ENCODE results near the gene CCM2L. TPM values are rescaled to one million over a fixed set of nuclear protein-coding genes. Genes with fewer than 3 reads are reported as not detected.

The CCM2L gene
- total and polyA plus RNA-seq, 2 experiments from 2014 or later: 4.9 to 13.3 TPM

DNA sequence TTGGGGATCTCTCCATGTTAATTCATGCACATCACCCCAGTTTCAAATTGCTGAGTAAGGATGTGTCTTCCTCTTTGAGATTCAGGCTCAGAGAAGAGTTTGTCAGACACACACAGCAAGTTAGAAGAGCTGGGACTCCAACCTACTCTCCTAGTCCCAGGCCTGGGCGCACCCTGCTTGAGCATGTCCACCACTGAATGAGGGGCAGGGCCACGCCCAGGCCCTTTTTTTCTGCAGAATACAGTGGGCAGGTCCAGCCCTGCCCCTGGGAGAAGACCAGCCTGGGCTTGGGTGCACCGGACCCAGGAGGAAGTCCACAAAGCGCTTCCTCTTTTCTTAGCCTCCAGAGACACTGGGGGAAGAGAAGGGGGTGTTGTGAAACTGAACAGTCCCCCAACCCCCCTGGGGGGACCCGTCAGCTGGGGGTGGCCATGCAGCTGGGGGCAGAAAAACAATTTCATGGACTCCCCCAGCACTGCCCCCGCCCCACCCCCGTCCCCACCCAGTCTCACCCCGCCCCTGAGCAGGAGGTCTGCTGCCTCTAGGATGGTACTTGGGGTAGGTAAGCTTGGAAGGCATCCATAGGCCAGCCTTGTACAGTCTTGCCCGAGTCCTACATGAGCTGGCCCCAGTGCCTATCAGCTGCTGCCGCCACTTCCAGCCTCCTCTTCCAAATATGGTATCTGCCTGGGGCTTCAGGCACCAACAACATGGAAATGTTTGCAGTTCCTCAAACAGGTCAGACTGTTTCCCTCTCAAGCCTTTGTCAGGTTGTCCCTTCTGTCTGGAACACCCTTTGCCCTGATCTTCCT, 30.1 kb downstream of the CCM2L start:
- Histone ChIP-seq H3K9me2 (ENCODE audit: insufficient read depth) (no peaks in the 10 kb centered on the region), H3K4me3 (no peak overlapping the region), H3K4me2 (peak overlapping the region; percentile 62), H3K79me2 (replicated peaks; ENCODE audit: insufficient read depth) (no peaks in the 10 kb centered on the region), H3K27me3 (ENCODE audit: insufficient read depth) (no peaks in the 10 kb centered on the region), H3K36me3 (ENCODE audit: insufficient read depth) (no peaks in the 10 kb centered on the region), H3K4me1 (ENCODE audit: insufficient read depth) (peaks cover 24% of the 10 kb centered on the region), H3K27ac (ENCODE audit: low read depth) (no peak overlapping the region), H3F3A (replicated peaks; ENCODE audit: low read depth) (peaks cover 3% of the 10 kb centered on the region; the same call in 1 of the 2 replicates), H4K20me1 (replicated peaks; ENCODE audit: insufficient read depth) (0 out of 2 replicates have a peak, but pooled peaks cover 2% of the 10 kb centered on the region), H2AFZ (peak overlapping the region; percentile 73; the same call in 1 of the 2 replicates)
- Mint-ChIP-seq H3K9me3 (peaks cover 19% of the 10 kb centered on the region), H3K27me3 (ENCODE audit: insufficient read depth, low read depth, poor library complexity) (peaks cover under 1% of the 10 kb centered on the region), H3K4me3 (no peak overlapping the region; the same call in 2 of the 3 replicates), H3K4me1 (peaks cover 26% of the 10 kb centered on the region), H3K36me3 (ENCODE audit: low read depth) (no peaks in the 10 kb centered on the region; the same call in 2 of the 3 replicates), H3K27ac (peak overlapping the region; percentile 10; the same call in 1 of the 2 replicates)
- DNase-seq (ENCODE audit: low spot score) (no peak), ATAC-seq (peak; percentile 68)
- TF ChIP-seq NANOG (IDR thresholded peaks at IDR 0.05; ENCODE audit: borderline replicate concordance): no peak
- no peak for TF ChIP-seq EZH2 (IDR thresholded peaks at IDR 0.05; ENCODE audit: low read depth, unreplicated experiment)
- TF ChIP-seq, protein P1, sequence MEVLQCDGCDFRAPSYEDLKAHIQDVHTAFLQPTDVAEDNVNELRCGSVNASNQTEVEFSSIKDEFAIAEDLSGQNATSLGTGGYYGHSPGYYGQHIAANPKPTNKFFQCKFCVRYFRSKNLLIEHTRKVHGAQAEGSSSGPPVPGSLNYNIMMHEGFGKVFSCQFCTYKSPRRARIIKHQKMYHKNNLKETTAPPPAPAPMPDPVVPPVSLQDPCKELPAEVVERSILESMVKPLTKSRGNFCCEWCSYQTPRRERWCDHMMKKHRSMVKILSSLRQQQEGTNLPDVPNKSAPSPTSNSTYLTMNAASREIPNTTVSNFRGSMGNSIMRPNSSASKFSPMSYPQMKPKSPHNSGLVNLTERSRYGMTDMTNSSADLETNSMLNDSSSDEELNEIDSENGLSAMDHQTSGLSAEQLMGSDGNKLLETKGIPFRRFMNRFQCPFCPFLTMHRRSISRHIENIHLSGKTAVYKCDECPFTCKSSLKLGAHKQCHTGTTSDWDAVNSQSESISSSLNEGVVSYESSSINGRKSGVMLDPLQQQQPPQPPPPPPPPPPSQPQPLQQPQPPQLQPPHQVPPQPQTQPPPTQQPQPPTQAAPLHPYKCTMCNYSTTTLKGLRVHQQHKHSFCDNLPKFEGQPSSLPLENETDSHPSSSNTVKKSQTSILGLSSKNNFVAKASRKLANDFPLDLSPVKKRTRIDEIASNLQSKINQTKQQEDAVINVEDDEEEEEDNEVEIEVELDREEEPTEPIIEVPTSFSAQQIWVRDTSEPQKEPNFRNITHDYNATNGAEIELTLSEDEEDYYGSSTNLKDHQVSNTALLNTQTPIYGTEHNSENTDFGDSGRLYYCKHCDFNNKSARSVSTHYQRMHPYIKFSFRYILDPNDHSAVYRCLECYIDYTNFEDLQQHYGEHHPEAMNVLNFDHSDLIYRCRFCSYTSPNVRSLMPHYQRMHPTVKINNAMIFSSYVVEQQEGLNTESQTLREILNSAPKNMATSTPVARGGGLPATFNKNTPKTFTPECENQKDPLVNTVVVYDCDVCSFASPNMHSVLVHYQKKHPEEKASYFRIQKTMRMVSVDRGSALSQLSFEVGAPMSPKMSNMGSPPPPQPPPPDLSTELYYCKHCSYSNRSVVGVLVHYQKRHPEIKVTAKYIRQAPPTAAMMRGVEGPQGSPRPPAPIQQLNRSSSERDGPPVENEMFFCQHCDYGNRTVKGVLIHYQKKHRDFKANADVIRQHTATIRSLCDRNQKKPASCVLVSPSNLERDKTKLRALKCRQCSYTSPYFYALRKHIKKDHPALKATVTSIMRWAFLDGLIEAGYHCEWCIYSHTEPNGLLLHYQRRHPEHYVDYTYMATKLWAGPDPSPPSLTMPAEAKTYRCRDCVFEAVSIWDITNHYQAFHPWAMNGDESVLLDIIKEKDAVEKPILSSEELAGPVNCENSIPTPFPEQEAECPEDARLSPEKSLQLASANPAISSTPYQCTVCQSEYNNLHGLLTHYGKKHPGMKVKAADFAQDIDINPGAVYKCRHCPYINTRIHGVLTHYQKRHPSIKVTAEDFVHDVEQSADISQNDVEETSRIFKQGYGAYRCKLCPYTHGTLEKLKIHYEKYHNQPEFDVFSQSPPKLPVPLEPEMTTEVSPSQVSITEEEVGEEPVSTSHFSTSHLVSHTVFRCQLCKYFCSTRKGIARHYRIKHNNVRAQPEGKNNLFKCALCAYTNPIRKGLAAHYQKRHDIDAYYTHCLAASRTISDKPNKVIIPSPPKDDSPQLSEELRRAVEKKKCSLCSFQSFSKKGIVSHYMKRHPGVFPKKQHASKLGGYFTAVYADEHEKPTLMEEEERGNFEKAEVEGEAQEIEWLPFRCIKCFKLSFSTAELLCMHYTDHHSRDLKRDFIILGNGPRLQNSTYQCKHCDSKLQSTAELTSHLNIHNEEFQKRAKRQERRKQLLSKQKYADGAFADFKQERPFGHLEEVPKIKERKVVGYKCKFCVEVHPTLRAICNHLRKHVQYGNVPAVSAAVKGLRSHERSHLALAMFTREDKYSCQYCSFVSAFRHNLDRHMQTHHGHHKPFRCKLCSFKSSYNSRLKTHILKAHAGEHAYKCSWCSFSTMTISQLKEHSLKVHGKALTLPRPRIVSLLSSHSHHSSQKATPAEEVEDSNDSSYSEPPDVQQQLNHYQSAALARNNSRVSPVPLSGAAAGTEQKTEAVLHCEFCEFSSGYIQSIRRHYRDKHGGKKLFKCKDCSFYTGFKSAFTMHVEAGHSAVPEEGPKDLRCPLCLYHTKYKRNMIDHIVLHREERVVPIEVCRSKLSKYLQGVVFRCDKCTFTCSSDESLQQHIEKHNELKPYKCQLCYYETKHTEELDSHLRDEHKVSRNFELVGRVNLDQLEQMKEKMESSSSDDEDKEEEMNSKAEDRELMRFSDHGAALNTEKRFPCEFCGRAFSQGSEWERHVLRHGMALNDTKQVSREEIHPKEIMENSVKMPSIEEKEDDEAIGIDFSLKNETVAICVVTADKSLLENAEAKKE (CRISPR knock-in tag; IDR thresholded peaks at IDR 0.05): no peak
- no peak for TF ChIP-seq STAT1 (IDR thresholded peaks at IDR 0.05; ENCODE audit: unreplicated experiment)
- no peak for TF ChIP-seq POLR2AphosphoS5 (IDR thresholded peaks at IDR 0.05; ENCODE audit: low read depth)
- TF ChIP-seq, protein P2, sequence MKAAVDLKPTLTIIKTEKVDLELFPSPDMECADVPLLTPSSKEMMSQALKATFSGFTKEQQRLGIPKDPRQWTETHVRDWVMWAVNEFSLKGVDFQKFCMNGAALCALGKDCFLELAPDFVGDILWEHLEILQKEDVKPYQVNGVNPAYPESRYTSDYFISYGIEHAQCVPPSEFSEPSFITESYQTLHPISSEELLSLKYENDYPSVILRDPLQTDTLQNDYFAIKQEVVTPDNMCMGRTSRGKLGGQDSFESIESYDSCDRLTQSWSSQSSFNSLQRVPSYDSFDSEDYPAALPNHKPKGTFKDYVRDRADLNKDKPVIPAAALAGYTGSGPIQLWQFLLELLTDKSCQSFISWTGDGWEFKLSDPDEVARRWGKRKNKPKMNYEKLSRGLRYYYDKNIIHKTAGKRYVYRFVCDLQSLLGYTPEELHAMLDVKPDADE (IDR thresholded peaks at IDR 0.05): no peak
- no peak for TF ChIP-seq CREB1 (CRISPR knock-in tag; IDR thresholded peaks at IDR 0.05; ENCODE audit: low read depth)
- TF ChIP-seq ZNF331 (CRISPR knock-in tag; IDR thresholded peaks at IDR 0.05; ENCODE audit: low read depth): no peak
- TF ChIP-seq ZNF114 (CRISPR knock-in tag; IDR thresholded peaks at IDR 0.05): no peak
- TF ChIP-seq, protein P3, sequence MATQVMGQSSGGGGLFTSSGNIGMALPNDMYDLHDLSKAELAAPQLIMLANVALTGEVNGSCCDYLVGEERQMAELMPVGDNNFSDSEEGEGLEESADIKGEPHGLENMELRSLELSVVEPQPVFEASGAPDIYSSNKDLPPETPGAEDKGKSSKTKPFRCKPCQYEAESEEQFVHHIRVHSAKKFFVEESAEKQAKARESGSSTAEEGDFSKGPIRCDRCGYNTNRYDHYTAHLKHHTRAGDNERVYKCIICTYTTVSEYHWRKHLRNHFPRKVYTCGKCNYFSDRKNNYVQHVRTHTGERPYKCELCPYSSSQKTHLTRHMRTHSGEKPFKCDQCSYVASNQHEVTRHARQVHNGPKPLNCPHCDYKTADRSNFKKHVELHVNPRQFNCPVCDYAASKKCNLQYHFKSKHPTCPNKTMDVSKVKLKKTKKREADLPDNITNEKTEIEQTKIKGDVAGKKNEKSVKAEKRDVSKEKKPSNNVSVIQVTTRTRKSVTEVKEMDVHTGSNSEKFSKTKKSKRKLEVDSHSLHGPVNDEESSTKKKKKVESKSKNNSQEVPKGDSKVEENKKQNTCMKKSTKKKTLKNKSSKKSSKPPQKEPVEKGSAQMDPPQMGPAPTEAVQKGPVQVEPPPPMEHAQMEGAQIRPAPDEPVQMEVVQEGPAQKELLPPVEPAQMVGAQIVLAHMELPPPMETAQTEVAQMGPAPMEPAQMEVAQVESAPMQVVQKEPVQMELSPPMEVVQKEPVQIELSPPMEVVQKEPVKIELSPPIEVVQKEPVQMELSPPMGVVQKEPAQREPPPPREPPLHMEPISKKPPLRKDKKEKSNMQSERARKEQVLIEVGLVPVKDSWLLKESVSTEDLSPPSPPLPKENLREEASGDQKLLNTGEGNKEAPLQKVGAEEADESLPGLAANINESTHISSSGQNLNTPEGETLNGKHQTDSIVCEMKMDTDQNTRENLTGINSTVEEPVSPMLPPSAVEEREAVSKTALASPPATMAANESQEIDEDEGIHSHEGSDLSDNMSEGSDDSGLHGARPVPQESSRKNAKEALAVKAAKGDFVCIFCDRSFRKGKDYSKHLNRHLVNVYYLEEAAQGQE (IDR thresholded peaks at IDR 0.05; ENCODE audit: unreplicated experiment): no peak
- no peak for TF ChIP-seq EZH2phosphoT487 (IDR thresholded peaks at IDR 0.05; ENCODE audit: unreplicated experiment)
- TF ChIP-seq, protein P4, sequence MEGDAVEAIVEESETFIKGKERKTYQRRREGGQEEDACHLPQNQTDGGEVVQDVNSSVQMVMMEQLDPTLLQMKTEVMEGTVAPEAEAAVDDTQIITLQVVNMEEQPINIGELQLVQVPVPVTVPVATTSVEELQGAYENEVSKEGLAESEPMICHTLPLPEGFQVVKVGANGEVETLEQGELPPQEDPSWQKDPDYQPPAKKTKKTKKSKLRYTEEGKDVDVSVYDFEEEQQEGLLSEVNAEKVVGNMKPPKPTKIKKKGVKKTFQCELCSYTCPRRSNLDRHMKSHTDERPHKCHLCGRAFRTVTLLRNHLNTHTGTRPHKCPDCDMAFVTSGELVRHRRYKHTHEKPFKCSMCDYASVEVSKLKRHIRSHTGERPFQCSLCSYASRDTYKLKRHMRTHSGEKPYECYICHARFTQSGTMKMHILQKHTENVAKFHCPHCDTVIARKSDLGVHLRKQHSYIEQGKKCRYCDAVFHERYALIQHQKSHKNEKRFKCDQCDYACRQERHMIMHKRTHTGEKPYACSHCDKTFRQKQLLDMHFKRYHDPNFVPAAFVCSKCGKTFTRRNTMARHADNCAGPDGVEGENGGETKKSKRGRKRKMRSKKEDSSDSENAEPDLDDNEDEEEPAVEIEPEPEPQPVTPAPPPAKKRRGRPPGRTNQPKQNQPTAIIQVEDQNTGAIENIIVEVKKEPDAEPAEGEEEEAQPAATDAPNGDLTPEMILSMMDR (conservative IDR thresholded peaks at IDR 0.05; ENCODE audit: low read depth in 2 of 2): no peak
- TF ChIP-seq JUNB (IDR thresholded peaks at IDR 0.05; ENCODE audit: unreplicated experiment): no peak
